ENCODE data around the gene SH3BP4.

SH3BP4 gene

DNA sequence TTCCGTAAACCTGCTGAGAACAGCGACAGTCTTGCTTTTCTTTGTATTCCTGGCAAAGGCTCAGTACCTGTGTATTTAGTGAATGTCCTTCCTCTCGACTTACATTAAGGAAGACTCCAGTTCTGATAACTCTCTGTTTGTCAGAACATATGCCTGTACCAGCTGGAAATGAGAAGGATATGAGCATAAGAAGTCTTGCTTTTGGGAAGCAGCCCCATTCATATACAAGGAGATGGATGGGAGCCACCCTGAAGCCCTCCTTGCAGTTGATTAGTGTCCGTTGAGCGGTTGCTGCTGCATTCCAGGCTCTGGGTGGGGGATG lies 59.8 kb downstream of the SH3BP4 start:
- H3K9me2 ChIP-seq (replicated peaks; ENCODE audit: insufficient read depth, low read length) = no peaks in the 10 kb centered on the region
- H3K9me3 ChIP-seq (ENCODE audit: insufficient read depth, low read length) = no peaks in the 10 kb centered on the region
- no peaks in the 10 kb centered on the region for H4K20me1 ChIP-seq (ENCODE audit: low read depth, low read length)
- H3K4me2 ChIP-seq (ENCODE audit: low read depth, low read length, poor library complexity, severe bottlenecking) = no peak overlapping the region
- H3K9ac ChIP-seq (ENCODE audit: low read length) = no peak overlapping the region
- no peaks in the 10 kb centered on the region for H3K79me2 ChIP-seq (ENCODE audit: insufficient read depth, low read length)
- TF ChIP-seq EZH2phosphoT487 (conservative IDR thresholded peaks at IDR 0.05; ENCODE audit: low read length) = no peak
- TF ChIP-seq, protein P1, sequence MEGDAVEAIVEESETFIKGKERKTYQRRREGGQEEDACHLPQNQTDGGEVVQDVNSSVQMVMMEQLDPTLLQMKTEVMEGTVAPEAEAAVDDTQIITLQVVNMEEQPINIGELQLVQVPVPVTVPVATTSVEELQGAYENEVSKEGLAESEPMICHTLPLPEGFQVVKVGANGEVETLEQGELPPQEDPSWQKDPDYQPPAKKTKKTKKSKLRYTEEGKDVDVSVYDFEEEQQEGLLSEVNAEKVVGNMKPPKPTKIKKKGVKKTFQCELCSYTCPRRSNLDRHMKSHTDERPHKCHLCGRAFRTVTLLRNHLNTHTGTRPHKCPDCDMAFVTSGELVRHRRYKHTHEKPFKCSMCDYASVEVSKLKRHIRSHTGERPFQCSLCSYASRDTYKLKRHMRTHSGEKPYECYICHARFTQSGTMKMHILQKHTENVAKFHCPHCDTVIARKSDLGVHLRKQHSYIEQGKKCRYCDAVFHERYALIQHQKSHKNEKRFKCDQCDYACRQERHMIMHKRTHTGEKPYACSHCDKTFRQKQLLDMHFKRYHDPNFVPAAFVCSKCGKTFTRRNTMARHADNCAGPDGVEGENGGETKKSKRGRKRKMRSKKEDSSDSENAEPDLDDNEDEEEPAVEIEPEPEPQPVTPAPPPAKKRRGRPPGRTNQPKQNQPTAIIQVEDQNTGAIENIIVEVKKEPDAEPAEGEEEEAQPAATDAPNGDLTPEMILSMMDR (IDR thresholded peaks at IDR 0.05; ENCODE audit: insufficient read depth, low read length, poor library complexity, severe bottlenecking) = no peak
- H3K36me3 ChIP-seq (ENCODE audit: low read length) = no peaks in the 10 kb centered on the region
- H3K27me3 ChIP-seq (ENCODE audit: low read length) = no peaks in the 10 kb centered on the region
- no peak overlapping the region for H3K27ac ChIP-seq (ENCODE audit: low read depth, low read length)
- no peak overlapping the region for H3K4me3 ChIP-seq (ENCODE audit: insufficient read depth, low read length, poor library complexity, severe bottlenecking)
- H2AFZ ChIP-seq (ENCODE audit: low read depth, low read length, severe bottlenecking) = no peak overlapping the region
- no peaks in the 10 kb centered on the region for H3F3A ChIP-seq (ENCODE audit: insufficient read depth)

GRCh38 chr2:235011929-235012631 lies 60.3 kb downstream of the SH3BP4 start:
- Histone ChIP-seq H3K4me2 (ENCODE audit: low read depth, low read length, poor library complexity, severe bottlenecking) (no peak overlapping the region), H3K9ac (ENCODE audit: low read length) (no peak overlapping the region), H3F3A (ENCODE audit: insufficient read depth) (no peaks in the 10 kb centered on the region), H4K20me1 (ENCODE audit: low read depth, low read length) (no peaks in the 10 kb centered on the region), H3K9me2 (replicated peaks; ENCODE audit: insufficient read depth, low read length) (no peaks in the 10 kb centered on the region), H3K4me3 (ENCODE audit: insufficient read depth, low read length, poor library complexity, severe bottlenecking) (no peak overlapping the region), H3K27ac (ENCODE audit: low read depth, low read length) (no peak overlapping the region), H3K36me3 (ENCODE audit: low read length) (no peaks in the 10 kb centered on the region), H2AFZ (ENCODE audit: low read depth, low read length, severe bottlenecking) (no peak overlapping the region), H3K9me3 (ENCODE audit: insufficient read depth, low read length) (no peaks in the 10 kb centered on the region), H3K79me2 (ENCODE audit: insufficient read depth, low read length) (no peaks in the 10 kb centered on the region), H3K27me3 (ENCODE audit: low read length) (no peaks in the 10 kb centered on the region)
- no peak for TF ChIP-seq EZH2phosphoT487 (conservative IDR thresholded peaks at IDR 0.05; ENCODE audit: low read length)
- TF ChIP-seq, protein P1 (IDR thresholded peaks at IDR 0.05; ENCODE audit: insufficient read depth, low read length, poor library complexity, severe bottlenecking) = no peak

GRCh38 chr2:235017441-235017840 lies 65.6 kb downstream of the SH3BP4 start:
- no peaks in the 10 kb centered on the region for H3F3A ChIP-seq (ENCODE audit: insufficient read depth)
- TF ChIP-seq, protein P1 (IDR thresholded peaks at IDR 0.05; ENCODE audit: insufficient read depth, low read length, poor library complexity, severe bottlenecking) = no peak
- no peak for TF ChIP-seq EZH2phosphoT487 (conservative IDR thresholded peaks at IDR 0.05; ENCODE audit: low read length)

More at GRCh38 chr2:235017441-235017840, 65.6 kb downstream of the SH3BP4 start:
- Histone ChIP-seq H3K79me2 (ENCODE audit: insufficient read depth, low read length) (no peaks in the 10 kb centered on the region), H3K9me3 (ENCODE audit: insufficient read depth, low read length) (no peaks in the 10 kb centered on the region), H3K27me3 (ENCODE audit: low read length) (no peaks in the 10 kb centered on the region), H3K9ac (ENCODE audit: low read length) (no peak overlapping the region), H3K4me3 (ENCODE audit: insufficient read depth, low read length, poor library complexity, severe bottlenecking) (no peak overlapping the region), H3K27ac (ENCODE audit: low read depth, low read length) (no peak overlapping the region), H2AFZ (ENCODE audit: low read depth, low read length, severe bottlenecking) (no peak overlapping the region), H3K9me2 (replicated peaks; ENCODE audit: insufficient read depth, low read length) (no peaks in the 10 kb centered on the region), H4K20me1 (ENCODE audit: low read depth, low read length) (no peaks in the 10 kb centered on the region), H3K36me3 (ENCODE audit: low read length) (no peaks in the 10 kb centered on the region), H3K4me2 (ENCODE audit: low read depth, low read length, poor library complexity, severe bottlenecking) (no peak overlapping the region)

Data from SU-DHL-6 (cell line).